ENCODE results near the gene SRRM2. TPM values are rescaled to one million over a fixed set of nuclear protein-coding genes. Genes with fewer than 3 reads are reported as not detected.

SRRM2 gene
- total RNA-seq, 2 experiments from 2014 or later, result 501 to 511 TPM

DNA sequence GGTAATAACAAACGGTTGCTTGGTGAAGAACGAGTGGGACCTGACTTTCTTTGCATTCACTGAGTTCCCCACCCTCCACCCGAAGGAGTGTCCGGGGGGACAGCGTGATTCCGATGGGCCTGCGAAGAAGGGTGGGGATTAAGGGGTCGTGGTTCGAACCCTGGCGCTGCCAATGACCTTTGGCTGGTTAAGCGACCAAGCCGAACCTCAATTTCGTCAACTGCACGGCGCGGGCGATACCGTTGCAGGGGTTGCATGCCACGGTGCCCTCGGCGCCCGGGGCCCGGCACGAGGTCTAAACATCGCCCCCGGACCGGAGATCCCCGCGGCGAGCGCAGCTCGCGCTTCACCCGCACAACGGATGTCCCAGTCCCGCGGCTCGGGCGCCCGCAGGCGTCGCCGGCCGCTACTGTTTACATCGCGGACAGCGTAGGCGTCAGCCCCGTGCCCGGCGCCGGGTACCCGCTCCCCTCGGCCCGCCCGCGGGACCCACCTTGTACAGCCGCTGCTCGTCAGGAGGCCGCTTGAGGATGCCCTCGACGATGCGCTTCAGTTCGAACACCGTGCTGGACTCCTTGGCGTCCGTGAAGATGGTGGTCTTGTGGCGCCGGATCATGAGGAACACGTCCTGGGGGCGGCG lies 24.2 kb downstream of the SRRM2 start:
- peak overlapping the region; percentile 85 for H3K4me3 Mint-ChIP-seq
- peaks cover 38% of the 10 kb centered on the region for H3K4me1 Mint-ChIP-seq (ENCODE audit: low read depth)
- no peaks in the 10 kb centered on the region for H3K27me3 Mint-ChIP-seq (ENCODE audit: low read depth)
- peaks cover 25% of the 10 kb centered on the region for H3K36me3 Mint-ChIP-seq (ENCODE audit: low read depth)
- ChIA-PET CTCF (interaction anchor here (0.8 to 1.4 kb wide), 3 partner anchors 23 to 92 kb away, joined by 3 to 5 read pairs (median 3); no protein-coding TSS in a partner anchor), POLR2A (interaction anchor here (0.6 to 8.4 kb wide), 4 partner anchors 10 to 92 kb away, joined by 3 to 60 read pairs (median 5); partner anchors contain the start of gene SRRM2)
- peak; percentile 42 for DNase-seq
- H3K9me3 Mint-ChIP-seq (ENCODE audit: insufficient read depth), result no peaks in the 10 kb centered on the region
- H3K27ac Mint-ChIP-seq, result peak overlapping the region; percentile 87
- ATAC-seq, result peak; percentile 42

- Mint-ChIP-seq H3K9me3 (ENCODE audit: insufficient read depth) (no peaks in the 10 kb centered on the region), H3K4me1 (ENCODE audit: low read depth) (peaks cover 38% of the 10 kb centered on the region), H3K36me3 (ENCODE audit: low read depth) (peaks cover 19% of the 10 kb centered on the region), H3K27ac (peak within 1 kb of the TSS; percentile 97), H3K27me3 (ENCODE audit: low read depth) (no peaks in the 10 kb centered on the region), H3K4me3 (peak within 1 kb of the TSS; percentile 96)
- ATAC-seq (peak; percentile 92), DNase-seq (peak; percentile 91)
- ChIA-PET CTCF (interaction anchor here (1.0 to 1.7 kb wide), 3 partner anchors 91 to 150 kb away, joined by 3 to 4 read pairs (median 3); no protein-coding TSS in a partner anchor), POLR2A (interaction anchor here (0.6 to 8.4 kb wide), 12 partner anchors 10 to 523 kb away, joined by 3 to 60 read pairs (median 3); partner anchors contain the start of genes FLYWCH1, KCTD5 and SRRM2)
Observed at GRCh38 chr16:2777231-2777902, 24.9 kb downstream of the SRRM2 start, which contains the start of gene ELOB. TSS of gene ELOB (minus strand) at chr16:2777280. CDS start at chr16:2777239, 41 bp downstream.

- peak; percentile 46 for DNase-seq
Observed at GRCh38 chr16:2777903-2778629, 25.6 kb downstream of the SRRM2 start.

DNA sequence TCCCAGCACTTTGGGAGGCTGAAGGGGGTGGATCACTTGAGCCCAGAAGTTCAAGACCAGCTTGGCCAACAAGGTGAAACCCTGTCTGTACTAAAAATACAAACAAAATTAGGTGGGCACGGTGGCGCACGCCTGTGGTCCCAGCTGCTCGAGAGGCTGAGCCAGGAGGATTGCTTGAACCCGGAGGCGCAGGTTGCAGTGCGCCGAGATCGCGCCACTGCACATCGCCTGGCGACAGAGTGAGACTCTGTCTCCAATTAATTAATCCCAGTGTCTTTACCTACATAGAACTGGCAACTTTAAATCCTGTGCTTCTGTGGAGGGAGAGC lies 26.2 kb downstream of the SRRM2 start:
- Mint-ChIP-seq H3K36me3 (ENCODE audit: low read depth) (peaks cover 9% of the 10 kb centered on the region), H3K27ac (peak overlapping the region; percentile 97), H3K4me3 (peak overlapping the region; percentile 96), H3K27me3 (ENCODE audit: low read depth) (no peaks in the 10 kb centered on the region), H3K9me3 (ENCODE audit: insufficient read depth) (no peaks in the 10 kb centered on the region), H3K4me1 (ENCODE audit: low read depth) (peaks cover 37% of the 10 kb centered on the region)
- ChIA-PET POLR2A (interaction anchor here (0.6 to 8.4 kb wide), 8 partner anchors 10 to 191 kb away, joined by 3 to 60 read pairs (median 4); partner anchors contain the start of genes FLYWCH1, FLYWCH2, KCTD5 and SRRM2), CTCF (interaction anchor here (1.4 to 1.7 kb wide), 2 partner anchors 90 to 148 kb away, joined by 4 to 5 read pairs; no protein-coding TSS in a partner anchor)
- no peak for DNase-seq
- no peak for ATAC-seq

More at GRCh38 chr16:2777903-2778629, 25.6 kb downstream of the SRRM2 start:
- H3K27me3 Mint-ChIP-seq (ENCODE audit: low read depth), result no peaks in the 10 kb centered on the region
- POLR2A ChIA-PET, result interaction anchor here (0.6 to 8.4 kb wide), 13 partner anchors 10 to 524 kb away, joined by 3 to 60 read pairs (median 3); partner anchors contain the start of genes FLYWCH1, FLYWCH2, KCTD5 and SRRM2
- H3K9me3 Mint-ChIP-seq (ENCODE audit: insufficient read depth), result no peaks in the 10 kb centered on the region
- peak overlapping the region; percentile 96 for H3K4me3 Mint-ChIP-seq
- ATAC-seq, result peak; percentile 20
- CTCF ChIA-PET, result interaction anchor here (1.0 to 1.7 kb wide), 4 partner anchors 90 to 149 kb away, joined by 3 to 5 read pairs (median 4); no protein-coding TSS in a partner anchor
- peak overlapping the region; percentile 97 for H3K27ac Mint-ChIP-seq
- peaks cover 38% of the 10 kb centered on the region for H3K4me1 Mint-ChIP-seq (ENCODE audit: low read depth)
- H3K36me3 Mint-ChIP-seq (ENCODE audit: low read depth), result peaks cover 14% of the 10 kb centered on the region

GRCh38 chr16:2779151-2779920 lies 26.9 kb downstream of the SRRM2 start:
- peak overlapping the region; percentile 97 for H3K27ac Mint-ChIP-seq
- peak overlapping the region; percentile 96 for H3K4me3 Mint-ChIP-seq
- no peak for DNase-seq
- no peaks in the 10 kb centered on the region for H3K27me3 Mint-ChIP-seq (ENCODE audit: low read depth)
- H3K36me3 Mint-ChIP-seq (ENCODE audit: low read depth), result peaks cover 6% of the 10 kb centered on the region
- no peaks in the 10 kb centered on the region for H3K9me3 Mint-ChIP-seq (ENCODE audit: insufficient read depth)
- no peak for ATAC-seq
- peaks cover 37% of the 10 kb centered on the region for H3K4me1 Mint-ChIP-seq (ENCODE audit: low read depth)
- POLR2A ChIA-PET, result interaction anchor here (8.4 kb wide), 1 partner anchor 27 kb away, joined by 60 read pairs; the partner anchor contains the start of gene SRRM2
- CTCF ChIA-PET, result interaction anchor here (1.4 kb wide), 1 partner anchor 89 kb away, joined by 5 read pairs; no protein-coding TSS in a partner anchor

DNA sequence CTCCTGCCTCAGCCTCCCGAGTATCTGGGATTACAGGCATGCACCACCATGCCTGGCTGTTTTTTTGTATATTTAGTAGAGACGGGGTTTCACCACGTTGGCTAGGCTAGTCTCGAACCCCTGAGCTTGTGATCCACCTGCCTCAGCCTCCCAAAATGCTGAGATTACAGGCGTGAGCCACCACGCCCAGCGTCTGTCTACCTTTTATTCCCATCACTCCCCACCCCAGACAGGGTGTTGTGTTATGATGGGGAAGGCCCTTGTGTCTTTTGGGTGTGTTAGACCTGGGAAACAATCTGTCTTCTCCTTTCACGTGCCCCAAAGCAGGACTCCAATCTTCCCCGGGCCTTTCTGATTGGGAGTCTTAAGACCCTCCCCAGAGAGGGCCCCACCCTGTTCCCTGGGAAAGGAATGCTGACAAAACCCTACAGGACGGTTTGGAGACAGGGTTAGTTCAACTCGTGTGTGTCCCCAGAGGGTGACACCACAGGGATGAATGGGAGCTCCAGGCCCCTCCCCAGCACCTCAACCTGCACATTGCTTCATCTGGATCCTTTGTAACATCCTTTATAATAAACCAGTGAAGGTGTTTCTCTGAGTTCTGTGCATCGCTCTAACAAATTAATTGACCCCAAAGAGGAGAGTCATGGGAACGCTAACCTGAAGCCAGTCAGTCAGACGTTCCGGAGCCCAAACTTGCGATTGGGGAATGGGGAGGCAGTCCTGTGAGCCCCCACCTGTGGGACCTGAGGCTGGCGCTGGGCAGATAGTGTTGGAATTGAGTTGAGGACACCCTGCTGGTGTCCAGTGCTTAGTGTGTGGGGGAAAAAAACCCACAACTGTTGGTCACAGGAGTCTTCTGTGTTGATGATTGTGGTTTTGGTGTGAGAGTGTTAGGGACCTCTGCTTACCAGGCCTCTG lies 27.8 kb downstream of the SRRM2 start:
- peak overlapping the region; percentile 15 for H3K4me3 Mint-ChIP-seq
- H3K27me3 Mint-ChIP-seq (ENCODE audit: low read depth), result no peaks in the 10 kb centered on the region
- CTCF ChIA-PET, result no interaction called here
- H3K9me3 Mint-ChIP-seq (ENCODE audit: insufficient read depth), result no peaks in the 10 kb centered on the region
- DNase-seq (no peak), ATAC-seq (no peak)
- POLR2A ChIA-PET, result no interaction called here
- peaks cover 6% of the 10 kb centered on the region for H3K36me3 Mint-ChIP-seq (ENCODE audit: low read depth)
- H3K27ac Mint-ChIP-seq, result peak overlapping the region; percentile 43
- peaks cover 36% of the 10 kb centered on the region for H3K4me1 Mint-ChIP-seq (ENCODE audit: low read depth)

DNA sequence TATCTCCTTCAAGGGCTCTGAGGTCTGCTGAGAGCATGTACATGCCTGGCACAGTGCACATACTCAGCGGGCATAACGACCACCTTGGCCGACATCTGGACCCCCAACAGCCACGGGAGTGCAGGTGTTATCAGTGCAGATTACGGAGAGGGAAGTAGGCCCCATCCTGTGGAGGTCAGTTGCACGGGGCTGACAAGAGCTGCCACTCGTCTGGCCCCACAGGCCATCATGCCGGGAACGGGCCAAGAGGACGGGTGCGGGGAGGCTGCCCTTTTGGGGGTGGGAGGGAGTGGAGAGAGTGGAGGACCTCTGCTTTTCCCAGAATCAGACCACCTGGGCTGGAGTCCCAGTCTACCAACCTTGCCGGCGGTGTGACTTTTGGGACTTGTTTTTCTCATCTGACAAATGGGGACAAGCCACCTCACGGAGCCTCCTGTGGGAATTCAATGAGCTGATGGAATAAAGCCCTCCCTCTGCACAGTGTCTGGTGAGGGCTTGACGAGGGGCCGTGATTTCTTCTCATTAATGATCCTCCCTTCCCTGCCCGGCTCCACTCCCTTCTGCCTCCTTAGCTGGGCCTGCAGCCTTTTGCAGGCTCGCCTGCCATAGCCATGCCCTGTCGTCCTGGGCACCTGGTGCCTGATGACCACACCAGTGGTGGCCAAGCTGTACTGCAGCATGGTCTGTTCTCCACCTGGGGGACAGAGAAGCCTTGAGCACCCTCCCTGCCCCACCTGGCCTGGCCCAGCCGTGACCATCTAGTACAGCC lies 30.3 kb downstream of the SRRM2 start:
- Mint-ChIP-seq H3K36me3 (ENCODE audit: low read depth) (peaks cover 5% of the 10 kb centered on the region), H3K27me3 (ENCODE audit: low read depth) (peaks cover 6% of the 10 kb centered on the region), H3K9me3 (ENCODE audit: insufficient read depth) (no peaks in the 10 kb centered on the region), H3K4me1 (ENCODE audit: low read depth) (peaks cover 31% of the 10 kb centered on the region), H3K4me3 (no peak overlapping the region), H3K27ac (no peak overlapping the region)
- DNase-seq, result no peak
- POLR2A ChIA-PET, result no interaction called here
- CTCF ChIA-PET, result no interaction called here
- ATAC-seq, result no peak

GRCh38 chr16:2783581-2784357 lies 31.3 kb downstream of the SRRM2 start:
- H3K27me3 Mint-ChIP-seq (ENCODE audit: low read depth), result peaks cover 6% of the 10 kb centered on the region
- POLR2A ChIA-PET, result interaction anchor here (0.9 to 1.0 kb wide), 2 partner anchors 31 to 84 kb away, joined by 4 to 5 read pairs; no protein-coding TSS in a partner anchor
- no peak for DNase-seq

More at GRCh38 chr16:2783581-2784357, 31.3 kb downstream of the SRRM2 start:
- H3K9me3 Mint-ChIP-seq (ENCODE audit: insufficient read depth), result no peaks in the 10 kb centered on the region
- H3K36me3 Mint-ChIP-seq (ENCODE audit: low read depth), result no peaks in the 10 kb centered on the region
- peaks cover 26% of the 10 kb centered on the region for H3K4me1 Mint-ChIP-seq (ENCODE audit: low read depth)
- no peak overlapping the region for H3K4me3 Mint-ChIP-seq
- CTCF ChIA-PET, result interaction anchor here (1.3 kb wide), 2 partner anchors 17 to 143 kb away, joined by 3 to 4 read pairs; no protein-coding TSS in a partner anchor
- no peak for ATAC-seq
- no peak overlapping the region for H3K27ac Mint-ChIP-seq
